ENCODE data around the gene TNIP2.
A peak's percentile ranks its signal among the peaks of the same experiment; 100 is the strongest.

Gene TNIP2

GRCh38 chr4:2796849-2797544 lies 40.9 kb upstream of the TNIP2 start:
- Mint-ChIP-seq H3K27ac (no peak overlapping the region), H3K36me3 (peaks cover 0 to 7% of the 10 kb centered on the region in 2 donors), H3K4me1 (peaks cover 64 to 93% of the 10 kb centered on the region in 2 donors), H3K27me3 (no peaks in the 10 kb centered on the region), H3K4me3 (no peak overlapping the region), H3K9me3 (no peaks in the 10 kb centered on the region)
- ATAC-seq (replicated peaks) = no peak
- DNase-seq = no peak

GRCh38 chr4:2795893-2796848 lies 40.0 kb upstream of the TNIP2 start:
- DNase-seq (no peak), ATAC-seq (replicated peaks) (no peak)
- peaks cover 0 to 7% of the 10 kb centered on the region in 2 donors for H3K36me3 Mint-ChIP-seq
- no peaks in the 10 kb centered on the region for H3K9me3 Mint-ChIP-seq
- peaks cover 67 to 93% of the 10 kb centered on the region in 2 donors for H3K4me1 Mint-ChIP-seq
- no peak overlapping the region for H3K4me3 Mint-ChIP-seq
- no peak overlapping the region for H3K27ac Mint-ChIP-seq
- H3K27me3 Mint-ChIP-seq = no peaks in the 10 kb centered on the region

GRCh38 chr4:2795300-2795892 lies 39.3 kb upstream of the TNIP2 start:
- H3K4me3 Mint-ChIP-seq = no peak overlapping the region
- H3K36me3 Mint-ChIP-seq = peaks cover 0 to 7% of the 10 kb centered on the region in 2 donors
- H3K9me3 Mint-ChIP-seq = no peaks in the 10 kb centered on the region
- no peak for DNase-seq
- H3K27ac Mint-ChIP-seq = no peak overlapping the region
- ATAC-seq (replicated peaks) = no peak
- H3K4me1 Mint-ChIP-seq = peaks cover 63 to 93% of the 10 kb centered on the region in 2 donors
- H3K27me3 Mint-ChIP-seq = no peaks in the 10 kb centered on the region

- Mint-ChIP-seq H3K27me3 (no peaks in the 10 kb centered on the region), H3K4me1 (peaks cover 61 to 93% of the 10 kb centered on the region in 2 donors), H3K27ac (peak overlapping the region; percentile 87), H3K36me3 (peaks cover 0 to 7% of the 10 kb centered on the region in 2 donors), H3K9me3 (no peaks in the 10 kb centered on the region), H3K4me3 (peak overlapping the region; percentile 87 to 88)
- DNase-seq = no peak
- no peak for ATAC-seq (replicated peaks)
Measured at GRCh38 chr4:2794486-2795299, 38.6 kb upstream of the TNIP2 start.

- H3K27me3 Mint-ChIP-seq = no peaks in the 10 kb centered on the region
- ATAC-seq (replicated peaks) (peak in 1 of 2 donors; percentile 8), DNase-seq (no peak)
- H3K27ac Mint-ChIP-seq = peak overlapping the region; percentile 87
- H3K9me3 Mint-ChIP-seq = no peaks in the 10 kb centered on the region
- peaks cover 0 to 4% of the 10 kb centered on the region in 2 donors for H3K36me3 Mint-ChIP-seq
- peaks cover 64 to 93% of the 10 kb centered on the region in 2 donors for H3K4me1 Mint-ChIP-seq
- H3K4me3 Mint-ChIP-seq = peak overlapping the region; percentile 87 to 88
Measured at GRCh38 chr4:2793586-2794485, 37.7 kb upstream of the TNIP2 start.

- Mint-ChIP-seq H3K9me3 (no peaks in the 10 kb centered on the region), H3K27me3 (no peaks in the 10 kb centered on the region)
- ATAC-seq (replicated peaks) = peak; percentile 55 to 71
Measured at GRCh38 chr4:2792711-2793585, 36.8 kb upstream of the TNIP2 start, which contains the start of gene SH3BP2. SH3BP2 (plus strand) TSS chr4:2793085; CDS start chr4:2820618, 27,533 bp downstream.

GRCh38 chr4:2792396-2792710 lies 36.2 kb upstream of the TNIP2 start:
- Mint-ChIP-seq H3K36me3 (peaks cover 0 to under 1% of the 10 kb centered on the region in 2 donors), H3K9me3 (no peaks in the 10 kb centered on the region), H3K4me3 (peak overlapping the region; percentile 50 to 59), H3K27ac (no peak overlapping the region), H3K27me3 (no peaks in the 10 kb centered on the region), H3K4me1 (peaks cover 63 to 93% of the 10 kb centered on the region in 2 donors)
- no peak for ATAC-seq (replicated peaks)
- no peak for DNase-seq

More at GRCh38 chr4:2792711-2793585, 36.8 kb upstream of the TNIP2 start, which contains the start of gene SH3BP2:
- DNase-seq = no peak
- Mint-ChIP-seq H3K36me3 (peaks cover 0 to 4% of the 10 kb centered on the region in 2 donors), H3K4me1 (peaks cover 63 to 93% of the 10 kb centered on the region in 2 donors), H3K4me3 (peak within 1 kb of the TSS; percentile 87 to 88), H3K27ac (peak within 1 kb of the TSS; percentile 87)

- Mint-ChIP-seq H3K9me3 (no peaks in the 10 kb centered on the region), H3K27me3 (no peaks in the 10 kb centered on the region), H3K4me3 (peak overlapping the region in 1 of 2 donors; percentile 27), H3K36me3 (no peaks in the 10 kb centered on the region), H3K4me1 (peaks cover 67 to 93% of the 10 kb centered on the region in 2 donors), H3K27ac (peak overlapping the region; percentile 76)
- no peak for DNase-seq
- no peak for ATAC-seq (replicated peaks)
Measured at GRCh38 chr4:2791518-2792395, 35.6 kb upstream of the TNIP2 start.

- Mint-ChIP-seq H3K4me3 (no peak overlapping the region), H3K4me1 (peaks cover 70 to 93% of the 10 kb centered on the region in 2 donors), H3K27me3 (no peaks in the 10 kb centered on the region), H3K9me3 (no peaks in the 10 kb centered on the region), H3K27ac (peak overlapping the region; percentile 59), H3K36me3 (no peaks in the 10 kb centered on the region)
- DNase-seq (no peak), ATAC-seq (replicated peaks) (no peak)
Measured at GRCh38 chr4:2790583-2791517, 34.7 kb upstream of the TNIP2 start.

GRCh38 chr4:2789793-2790582 lies 33.9 kb upstream of the TNIP2 start:
- no peak for ATAC-seq (replicated peaks)
- Mint-ChIP-seq H3K36me3 (no peaks in the 10 kb centered on the region), H3K4me3 (no peak overlapping the region), H3K4me1 (peaks cover 64 to 87% of the 10 kb centered on the region in 2 donors), H3K9me3 (no peaks in the 10 kb centered on the region), H3K27ac (peak overlapping the region; percentile 53), H3K27me3 (no peaks in the 10 kb centered on the region)
- no peak for DNase-seq
